GM19452 (cell line): Measurements from ENCODE around the gene GNG4.
"Not testable (repeated sequence)": the region's sequence is repeated elsewhere in the genome, so short reads cannot be mapped to it uniquely, and the experiment has no call there.

ENCODE experiments used
- ATAC-seq: cut with Tn5 transposase; IDR thresholded peaks from one replicate; pipeline ENCODE4 v1.9.1; 2021; ENCODE audit not compliant: unreplicated experiment

The GNG4 gene

GRCh38 chr1:235650341-235651169 is 971 bp upstream of the GNG4 start:
- no peak for ATAC-seq

GRCh38 chr1:235648954-235649367 is 623 bp downstream of the GNG4 start:
- no peak for ATAC-seq

GRCh38 chr1:235648407-235648907 is 1.1 kb downstream of the GNG4 start:
- no peak for ATAC-seq

- ATAC-seq = not testable (repeated sequence)
These were observed 2.0 kb downstream of the GNG4 start for GRCh38 chr1:235647537-235647936.

- no peak for ATAC-seq
These were observed 3.1 kb downstream of the GNG4 start for GRCh38 chr1:235646463-235646862.

- ATAC-seq = no peak
These were observed 4.8 kb downstream of the GNG4 start for GRCh38 chr1:235644693-235645305.

GRCh38 chr1:235643837-235644692 is 5.5 kb downstream of the GNG4 start:
- ATAC-seq = no peak

- ATAC-seq = no peak
These were observed 6.6 kb downstream of the GNG4 start for GRCh38 chr1:235642943-235643371.

- peak; percentile 61 for ATAC-seq
These were observed 7.3 kb downstream of the GNG4 start for GRCh38 chr1:235642011-235642942.

GRCh38 chr1:235640580-235640979 is 9.0 kb downstream of the GNG4 start:
- no peak for ATAC-seq

GRCh38 chr1:235639226-235640205 is 10.1 kb downstream of the GNG4 start:
- ATAC-seq = no peak

- ATAC-seq = not testable (repeated sequence)
These were observed 11.0 kb downstream of the GNG4 start for GRCh38 chr1:235638612-235639011.

GRCh38 chr1:235637756-235638534 is 11.6 kb downstream of the GNG4 start:
- no peak for ATAC-seq

- no peak for ATAC-seq
These were observed 13.5 kb downstream of the GNG4 start for GRCh38 chr1:235635938-235636662.

- ATAC-seq = no peak
These were observed 16.8 kb downstream of the GNG4 start for GRCh38 chr1:235632506-235633401.

- no peak for ATAC-seq
These were observed 17.8 kb downstream of the GNG4 start for GRCh38 chr1:235631816-235632215.
